Endothelial cell of umbilical vein (primary cell): ENCODE measurements around the gene NEK7. TPM values are rescaled to one million over a fixed set of nuclear protein-coding genes. Genes with fewer than 3 reads are reported as not detected.

Experiments used
- BruUV-seq: library from RNA; stranded (reverse); fragments of 400-500 nt; replicated peaks from 2 replicates; lab custom pipeline; 2021; lab: Mats Ljungman, UMichigan
- CTCF ChIA-PET: fragments of 300-600, 350-600 bp; sonication (Branson Sonifier 250); formaldehyde crosslinking; loops from one replicate; lab custom pipeline; 2021; ENCODE audit warnings: antibody characterized with exemption, inconsistent platforms; lab: Charles Lee
- POLR2A ChIA-PET: fragments of 300-600, 350-600 bp; sonication (Branson Sonifier 250); formaldehyde crosslinking; loops from one replicate; lab custom pipeline; 2021; ENCODE audit warnings: antibody characterized with exemption, inconsistent platforms; lab: Charles Lee
- DNase-seq: peaks from one replicate; pipeline ENCODE4 v3.0.0-alpha.2; 2011; ENCODE audit warnings: low read depth, low spot score
- FAIRE-seq: peaks from 2 replicates; lab custom pipeline; 2011; peaks lifted over from hg19 to GRCh38; lab: Jason Lieb, UNC
- H2AFZ ChIP-seq: 2 replicates; pipeline ENCODE4 v1.6.0; 2012; ENCODE audit warnings: low read depth, low read length, control low read depth, inconsistent platforms
- H3K27ac ChIP-seq: 2 replicates; pipeline ENCODE4 v1.5.1; 2011; ENCODE audit warnings: low read depth, mild to moderate bottlenecking, control low read depth, low read length, moderate library complexity; ENCODE audit not compliant: insufficient read depth
- H3K27me3 ChIP-seq, 2 experiments: 2 replicates each; pipeline versions ENCODE4 v1.6.0 to v1.6.1; 2011; ENCODE audit warnings: low read length in 2 of 2, mixed read lengths in 1 of 2; ENCODE audit not compliant: control insufficient read depth in 2 of 2, insufficient read depth in 2 of 2
- H3K36me3 ChIP-seq, 2 experiments: 2 replicates in 1 of 2; 3 replicates in 1 of 2; pipeline ENCODE4 v1.5.1; 2011; ENCODE audit warnings: low read length in 2 of 2, mild to moderate bottlenecking in 1 of 2, moderate library complexity in 1 of 2; ENCODE audit not compliant: control insufficient read depth in 2 of 2, insufficient read depth in 2 of 2; ENCODE audit errors: extremely low read depth in 1 of 2
- H3K4me1 ChIP-seq: 3 replicates; pipeline ENCODE4 v1.5.1; 2011; ENCODE audit warnings: mild to moderate bottlenecking, low read length; ENCODE audit not compliant: control insufficient read depth, insufficient read depth; ENCODE audit errors: extremely low read depth
- H3K4me2 ChIP-seq: 2 replicates; pipeline ENCODE4 v1.6.1; 2011; ENCODE audit warnings: low read length, control low read depth, mixed read lengths; ENCODE audit not compliant: insufficient read depth
- H3K4me3 ChIP-seq, 3 experiments: fragments of 200-600 bp in 1 of 3; sonication (generic), shearing (Covaris generic) in 1 of 3; replicated peaks in 1 of 3; 2 replicates each; pipeline ENCODE4 v1.5.1; 2011 to 2016; ENCODE audit warnings: control low read depth in 3 of 3, low read length in 3 of 3, mild to moderate bottlenecking in 2 of 3, inconsistent platforms in 1 of 3, low read depth in 1 of 3, moderate library complexity in 1 of 3; ENCODE audit not compliant: insufficient read depth in 1 of 3
- H3K79me2 ChIP-seq: 2 replicates; pipeline ENCODE4 v1.6.0; 2012; ENCODE audit warnings: low read length, inconsistent platforms; ENCODE audit not compliant: control insufficient read depth, insufficient read depth
- H3K9ac ChIP-seq: replicated peaks from 2 replicates; pipeline ENCODE3; 2011; ENCODE audit warnings: low read length, control low read depth; ENCODE audit not compliant: insufficient read depth; ENCODE audit errors: extremely low read depth
- H3K9me1 ChIP-seq: replicated peaks from 3 replicates; pipeline ENCODE4 v1.6.0; 2011; ENCODE audit warnings: mild to moderate bottlenecking, low read length; ENCODE audit not compliant: control insufficient read depth, insufficient read depth; ENCODE audit errors: extremely low read depth
- H3K9me3 ChIP-seq: replicated peaks from 2 replicates; pipeline ENCODE4 v1.5.1; 2012; ENCODE audit warnings: low read length, inconsistent platforms; ENCODE audit not compliant: control insufficient read depth, insufficient read depth
- H4K20me1 ChIP-seq: replicated peaks from 2 replicates; pipeline ENCODE3; 2011; ENCODE audit warnings: mild to moderate bottlenecking, low read length; ENCODE audit not compliant: control insufficient read depth, insufficient read depth; ENCODE audit errors: extremely low read depth
- EZH2 ChIP-seq: IDR thresholded peaks from 2 replicates; pipeline ENCODE4 v1.6.1; 2012; ENCODE audit warnings: borderline replicate concordance, low read depth, mild to moderate bottlenecking, moderate library complexity, low read length, inconsistent platforms; ENCODE audit not compliant: severe bottlenecking
- FOS ChIP-seq: IDR thresholded peaks from 2 replicates; pipeline ENCODE4 v1.6.1; 2011; ENCODE audit warnings: mild to moderate bottlenecking, low read length, moderate library complexity, borderline replicate concordance; ENCODE audit not compliant: insufficient read depth
- MYC ChIP-seq: IDR thresholded peaks from one replicate; pipeline ENCODE4 v1.6.1; 2011; ENCODE audit warnings: mild to moderate bottlenecking, low read depth, low read length
- POLR2AphosphoS5 ChIP-seq: IDR thresholded peaks from 2 replicates; pipeline ENCODE4 v1.6.1; 2012; ENCODE audit warnings: low read depth, mild to moderate bottlenecking, control low read depth, low read length, moderate library complexity; ENCODE audit not compliant: insufficient read depth
- dilution Hi-C: fragments of 300-500 bp; cut with MboI; formaldehyde crosslinking; loops from one replicate; pipeline ENCODE4 v1.15.0; 2019; ENCODE audit warnings: low sequenced_read_pairs; ENCODE audit not compliant: extremely low pct_ligation_motif_present
- intact Hi-C: fragments of 100-400 bp; cut with micrococcal nuclease; formaldehyde crosslinking; loops from one replicate; pipeline ENCODE4 v1.10.0; 2022
- polyA plus RNA-seq, 4 experiments: library from polyadenylated mRNA; depleted of rRNA in 3 of 4; stranded (reverse) in 3 of 4; unstranded in 1 of 4; fragments of >200 nt; gene quantifications; 2 replicates each; pipeline versions ENCODE4 v1.2.1 to v1.2.3, GENCODE V29; 2011 to 2012; ENCODE audit warnings: missing spikeins in 1 of 4
- total RNA-seq: library from RNA; stranded (reverse); gene quantifications from 2 replicates; pipeline ENCODE4 v1.2.3, GENCODE V29; 2021
- TF ChIP-seq, protein P1 (sequence below): IDR thresholded peaks from 2 replicates; pipeline ENCODE4 v1.6.1; 2011; ENCODE audit not compliant: insufficient read depth, insufficient read length
- TF ChIP-seq, protein P2 (sequence below), 2 donors: IDR thresholded peaks; 1 replicate in 1 of 2; 2 replicates in 1 of 2; pipeline ENCODE4 v1.5.1; 2011; ENCODE audit warnings: low read length in 2 of 2, mild to moderate bottlenecking in 2 of 2, moderate library complexity in 2 of 2, control low read depth in 1 of 2, inconsistent platforms in 1 of 2, low read depth in 1 of 2; ENCODE audit not compliant: insufficient read depth in 1 of 2; ENCODE audit errors: extremely low read depth in 1 of 2

The NEK7 gene
- total and polyA plus RNA-seq, 2 donors (not counting 3 experiments of a cell fraction or from before 2014, with no cell fraction given): 22.6 to 45.7 TPM

DNA sequence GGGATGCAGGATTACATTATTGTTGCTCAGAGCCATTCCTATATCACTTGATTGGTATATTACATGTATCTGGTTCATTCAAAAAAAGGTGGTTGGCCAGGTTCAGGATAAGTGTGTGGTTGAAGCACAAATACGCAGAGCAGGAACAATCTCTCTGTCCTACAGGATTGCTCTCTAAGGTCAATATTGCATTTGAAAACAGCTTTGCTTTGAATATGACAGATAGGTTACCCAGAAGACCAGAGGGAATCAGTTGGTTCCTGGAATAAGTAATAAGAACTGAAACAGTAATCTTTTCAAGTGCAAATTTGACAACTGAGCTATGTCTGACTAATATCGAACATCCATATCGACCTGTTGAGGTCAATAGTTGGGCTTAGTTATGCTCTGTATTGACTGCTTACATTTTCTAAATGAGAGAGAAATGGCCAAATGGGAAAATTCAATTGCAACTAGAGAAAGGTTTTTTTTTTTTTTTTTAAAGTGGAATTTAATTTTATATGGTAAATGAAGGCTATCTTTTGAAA, 206.9 kb downstream of the NEK7 start:
- no peak for TF ChIP-seq EZH2
- TF ChIP-seq MYC: no peak
- TF ChIP-seq FOS: no peak
- TF ChIP-seq, protein P1, sequence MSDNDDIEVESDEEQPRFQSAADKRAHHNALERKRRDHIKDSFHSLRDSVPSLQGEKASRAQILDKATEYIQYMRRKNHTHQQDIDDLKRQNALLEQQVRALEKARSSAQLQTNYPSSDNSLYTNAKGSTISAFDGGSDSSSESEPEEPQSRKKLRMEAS: no peak
- TF ChIP-seq, protein P2, sequence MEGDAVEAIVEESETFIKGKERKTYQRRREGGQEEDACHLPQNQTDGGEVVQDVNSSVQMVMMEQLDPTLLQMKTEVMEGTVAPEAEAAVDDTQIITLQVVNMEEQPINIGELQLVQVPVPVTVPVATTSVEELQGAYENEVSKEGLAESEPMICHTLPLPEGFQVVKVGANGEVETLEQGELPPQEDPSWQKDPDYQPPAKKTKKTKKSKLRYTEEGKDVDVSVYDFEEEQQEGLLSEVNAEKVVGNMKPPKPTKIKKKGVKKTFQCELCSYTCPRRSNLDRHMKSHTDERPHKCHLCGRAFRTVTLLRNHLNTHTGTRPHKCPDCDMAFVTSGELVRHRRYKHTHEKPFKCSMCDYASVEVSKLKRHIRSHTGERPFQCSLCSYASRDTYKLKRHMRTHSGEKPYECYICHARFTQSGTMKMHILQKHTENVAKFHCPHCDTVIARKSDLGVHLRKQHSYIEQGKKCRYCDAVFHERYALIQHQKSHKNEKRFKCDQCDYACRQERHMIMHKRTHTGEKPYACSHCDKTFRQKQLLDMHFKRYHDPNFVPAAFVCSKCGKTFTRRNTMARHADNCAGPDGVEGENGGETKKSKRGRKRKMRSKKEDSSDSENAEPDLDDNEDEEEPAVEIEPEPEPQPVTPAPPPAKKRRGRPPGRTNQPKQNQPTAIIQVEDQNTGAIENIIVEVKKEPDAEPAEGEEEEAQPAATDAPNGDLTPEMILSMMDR (IDR thresholded peaks at IDR 0.05; ENCODE audit: extremely low read depth in 1 of 2, insufficient read depth in 1 of 2, low read depth in 1 of 2, low read length in 2 of 2): no peak
- TF ChIP-seq POLR2AphosphoS5: no peak
- H2AFZ ChIP-seq: no peak overlapping the region
- ChIA-PET CTCF (interaction anchor here (1.0 kb wide), 1 partner anchor 15 kb away, joined by 3 read pairs; no protein-coding TSS in a partner anchor), POLR2A (no interaction called here)
- BruUV-seq: no TSS peak
- no peak overlapping the region for H3K4me2 ChIP-seq
- H3K9ac ChIP-seq: no peak overlapping the region
- DNase-seq (no peak), FAIRE-seq (no peak)
- no peaks in the 10 kb centered on the region for H3K4me1 ChIP-seq
- no peaks in the 10 kb centered on the region for H3K9me3 ChIP-seq
- dilution Hi-C loops: no loop called here
- no peaks in the 10 kb centered on the region for H3K79me2 ChIP-seq
- H3K36me3 ChIP-seq: no peaks in the 10 kb centered on the region
- intact Hi-C loops: no loop called here
- no peak overlapping the region for H3K4me3 ChIP-seq
- H3K9me1 ChIP-seq: no peaks in the 10 kb centered on the region
- H3K27me3 ChIP-seq: no peaks in the 10 kb centered on the region
- H3K27ac ChIP-seq: no peak overlapping the region
- H4K20me1 ChIP-seq: no peaks in the 10 kb centered on the region
